Measurements from ENCODE around the gene CAPN13.

- TF ChIP-seq, protein P1, sequence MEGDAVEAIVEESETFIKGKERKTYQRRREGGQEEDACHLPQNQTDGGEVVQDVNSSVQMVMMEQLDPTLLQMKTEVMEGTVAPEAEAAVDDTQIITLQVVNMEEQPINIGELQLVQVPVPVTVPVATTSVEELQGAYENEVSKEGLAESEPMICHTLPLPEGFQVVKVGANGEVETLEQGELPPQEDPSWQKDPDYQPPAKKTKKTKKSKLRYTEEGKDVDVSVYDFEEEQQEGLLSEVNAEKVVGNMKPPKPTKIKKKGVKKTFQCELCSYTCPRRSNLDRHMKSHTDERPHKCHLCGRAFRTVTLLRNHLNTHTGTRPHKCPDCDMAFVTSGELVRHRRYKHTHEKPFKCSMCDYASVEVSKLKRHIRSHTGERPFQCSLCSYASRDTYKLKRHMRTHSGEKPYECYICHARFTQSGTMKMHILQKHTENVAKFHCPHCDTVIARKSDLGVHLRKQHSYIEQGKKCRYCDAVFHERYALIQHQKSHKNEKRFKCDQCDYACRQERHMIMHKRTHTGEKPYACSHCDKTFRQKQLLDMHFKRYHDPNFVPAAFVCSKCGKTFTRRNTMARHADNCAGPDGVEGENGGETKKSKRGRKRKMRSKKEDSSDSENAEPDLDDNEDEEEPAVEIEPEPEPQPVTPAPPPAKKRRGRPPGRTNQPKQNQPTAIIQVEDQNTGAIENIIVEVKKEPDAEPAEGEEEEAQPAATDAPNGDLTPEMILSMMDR (IDR thresholded peaks at IDR 0.05), result no peak
- TF ChIP-seq RAD21 (IDR thresholded peaks at IDR 0.05; ENCODE audit: low read length) (no peak), RFX5 (IDR thresholded peaks at IDR 0.05; ENCODE audit: low read length) (no peak), GABPA (IDR thresholded peaks at IDR 0.05; ENCODE audit: low read depth) (no peak), CHD2 (IDR thresholded peaks at IDR 0.05; ENCODE audit: low read length, partially characterized antibody) (no peak), EZH2phosphoT487 (IDR thresholded peaks at IDR 0.05; ENCODE audit: borderline replicate concordance, low read depth) (no peak)
- TF ChIP-seq, protein P2, sequence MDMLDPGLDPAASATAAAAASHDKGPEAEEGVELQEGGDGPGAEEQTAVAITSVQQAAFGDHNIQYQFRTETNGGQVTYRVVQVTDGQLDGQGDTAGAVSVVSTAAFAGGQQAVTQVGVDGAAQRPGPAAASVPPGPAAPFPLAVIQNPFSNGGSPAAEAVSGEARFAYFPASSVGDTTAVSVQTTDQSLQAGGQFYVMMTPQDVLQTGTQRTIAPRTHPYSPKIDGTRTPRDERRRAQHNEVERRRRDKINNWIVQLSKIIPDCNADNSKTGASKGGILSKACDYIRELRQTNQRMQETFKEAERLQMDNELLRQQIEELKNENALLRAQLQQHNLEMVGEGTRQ (IDR thresholded peaks at IDR 0.05; ENCODE audit: borderline replicate concordance, low read depth, low read length), result no peak
Measured at GRCh38 chr2:30759481-30759880, 47.8 kb downstream of the CAPN13 start.

Data from SK-N-SH (cell line).